ENCODE results near the gene IGFBP5. TPM values are rescaled to one million over a fixed set of nuclear protein-coding genes. Genes with fewer than 3 reads are reported as not detected.
A peak's percentile ranks its signal among the peaks of the same experiment; 100 is the strongest.

The IGFBP5 gene, protein sequence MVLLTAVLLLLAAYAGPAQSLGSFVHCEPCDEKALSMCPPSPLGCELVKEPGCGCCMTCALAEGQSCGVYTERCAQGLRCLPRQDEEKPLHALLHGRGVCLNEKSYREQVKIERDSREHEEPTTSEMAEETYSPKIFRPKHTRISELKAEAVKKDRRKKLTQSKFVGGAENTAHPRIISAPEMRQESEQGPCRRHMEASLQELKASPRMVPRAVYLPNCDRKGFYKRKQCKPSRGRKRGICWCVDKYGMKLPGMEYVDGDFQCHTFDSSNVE
- 1,000 to 10,000 TPM in 1 of 4 donors, 100 to 1,000 TPM in 3; 313 to 1,402 (median 682) TPM for total RNA-seq

DNA sequence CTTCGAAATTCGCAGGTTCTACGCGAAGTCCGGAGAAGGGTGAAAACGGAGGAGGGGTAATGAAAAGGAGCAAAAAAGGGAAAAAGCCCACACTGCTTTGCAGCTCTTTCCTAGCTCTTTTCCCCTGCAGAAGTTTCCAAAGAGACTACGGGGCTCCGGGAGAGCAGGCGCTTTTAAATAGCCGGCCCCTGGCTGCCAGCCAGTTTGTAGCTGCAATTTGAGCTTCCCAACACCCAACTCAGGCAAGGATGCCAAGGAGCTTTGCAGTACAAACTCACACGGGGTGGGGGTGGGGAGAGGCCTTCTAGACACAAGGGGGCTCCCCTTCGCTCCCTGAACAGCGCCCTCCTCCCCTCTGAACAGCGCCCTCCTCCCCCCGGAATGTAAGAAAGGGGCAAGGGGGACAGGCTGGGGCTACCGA, at the start of gene IGFBP5:
Gene IGFBP5, minus strand, starts transcription at position 149 of the 421 bp plus-strand sequence. CDS start 774 bp downstream, outside the sequence.
- peak within 1 kb of the TSS; percentile 92 to 97 (median 92) for H3K27ac ChIP-seq
- H3K9me3 ChIP-seq, result no peaks in the 10 kb centered on the region
- H3K27me3 ChIP-seq, result peaks cover 11% of the 10 kb centered on the region
- H3K4me3 ChIP-seq, result peak within 1 kb of the TSS; percentile 46 to 82
- no peaks in the 10 kb centered on the region for H3K36me3 ChIP-seq
- peak; percentile 22 for ATAC-seq
- TF ChIP-seq EP300 (IDR thresholded peaks at IDR 0.05), result no peak
- TF ChIP-seq POLR2A (IDR thresholded peaks at IDR 0.05), result peak; percentile 84 to 90
- TF ChIP-seq CTCF (IDR thresholded peaks at IDR 0.05), result peak in 3 of 4 experiments; percentile 26 to 49 (median 32)
- TF ChIP-seq POLR2AphosphoS5 (IDR thresholded peaks at IDR 0.05), result peak; percentile 98
- WGBS, 2 donors (ENCODE audit: low coverage in 1 of 2), result 0 to 1% methylated on average over 9 to 10 of the region's 16 CpGs
- peaks cover 3 to 83% (median 9%) of the 10 kb centered on the region in 3 donors for H3K4me1 ChIP-seq

- Histone ChIP-seq H3K27me3 (no peaks in the 10 kb centered on the region), H3K4me3 (no peak overlapping the region), H3K27ac (peak overlapping the region in 1 of 4 donors; percentile 18), H3K36me3 (no peaks in the 10 kb centered on the region), H3K9me3 (no peaks in the 10 kb centered on the region), H3K4me1 (peaks cover 11 to 48% (median 16%) of the 10 kb centered on the region in 3 donors)
- no peak for TF ChIP-seq EP300 (IDR thresholded peaks at IDR 0.05)
- no peak for TF ChIP-seq POLR2A (IDR thresholded peaks at IDR 0.05)
- no peak for ATAC-seq
- WGBS, 2 donors (ENCODE audit: low coverage in 1 of 2), result no CpG with 5 or more reads among the region's 1 CpG
These were observed 48.4 kb upstream of the IGFBP5 start for GRCh38 chr2:216743781-216744180.

DNA sequence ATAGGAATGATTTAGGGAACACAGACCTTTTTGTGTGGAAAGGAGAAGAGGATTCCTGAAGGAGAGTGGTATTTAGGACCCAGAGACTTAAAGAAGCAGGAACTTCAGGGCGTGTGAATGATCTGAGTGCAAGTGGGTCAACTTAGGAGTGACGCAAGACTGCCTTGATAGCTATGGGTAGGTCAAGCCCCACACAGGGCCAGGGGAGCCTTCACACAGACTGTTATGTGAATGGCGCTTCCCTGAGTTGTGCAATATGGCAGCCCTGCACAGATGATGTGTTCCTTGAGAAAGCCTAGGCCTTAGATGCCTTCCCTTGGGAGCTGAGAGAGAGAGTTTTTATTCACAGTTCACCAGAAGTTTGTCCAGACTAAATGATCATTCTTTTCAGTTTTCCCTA, 47.1 kb upstream of the IGFBP5 start:
- H3K27me3 ChIP-seq, result no peaks in the 10 kb centered on the region
- peak; percentile 35 for TF ChIP-seq POLR2AphosphoS5 (IDR thresholded peaks at IDR 0.05)
- TF ChIP-seq POLR2A (IDR thresholded peaks at IDR 0.05), result no peak
- H3K4me3 ChIP-seq, result no peak overlapping the region
- H3K4me1 ChIP-seq, result peaks cover 14 to 62% (median 16%) of the 10 kb centered on the region in 3 donors
- 82% methylated on average over 3 of the region's 3 CpGs; no CpG with 5 or more reads in 1 of the 2 donors for WGBS, 2 donors (ENCODE audit: low coverage in 1 of 2)
- ATAC-seq, result peak; percentile 84
- H3K27ac ChIP-seq, result peak overlapping the region in 3 of 4 donors; percentile 8 to 82 (median 36)
- no peaks in the 10 kb centered on the region for H3K9me3 ChIP-seq
- H3K36me3 ChIP-seq, result no peaks in the 10 kb centered on the region

DNA sequence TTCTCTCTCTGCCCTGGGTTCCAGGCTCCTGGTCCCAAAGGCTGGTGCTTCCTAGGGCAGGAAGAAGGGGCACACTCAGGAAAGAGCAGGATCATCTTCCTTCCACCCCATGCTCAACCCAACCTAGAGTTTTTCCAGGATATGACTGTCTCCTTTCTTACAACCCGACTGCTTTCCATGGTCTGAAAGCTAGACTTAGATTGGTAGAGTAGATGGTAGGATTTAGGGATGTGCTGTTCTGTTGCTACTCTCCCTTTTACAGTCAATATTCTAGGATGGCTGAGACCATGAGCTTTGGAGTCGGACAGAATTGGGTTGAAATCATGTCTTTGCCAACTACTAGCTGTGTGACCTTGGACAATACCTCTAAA, 45.9 kb upstream of the IGFBP5 start:
- 72 to 78% methylated on average over 2 of the region's 2 CpGs for WGBS, 2 donors (ENCODE audit: low coverage in 1 of 2)
- H3K4me3 ChIP-seq, result no peak overlapping the region
- no peaks in the 10 kb centered on the region for H3K36me3 ChIP-seq
- peak overlapping the region; percentile 20 to 82 (median 67) for H3K27ac ChIP-seq
- peaks cover 14 to 74% (median 16%) of the 10 kb centered on the region in 3 donors for H3K4me1 ChIP-seq
- no peaks in the 10 kb centered on the region for H3K9me3 ChIP-seq
- ATAC-seq, result peak; percentile 3
- TF ChIP-seq POLR2A (IDR thresholded peaks at IDR 0.05) (no peak), CTCF (IDR thresholded peaks at IDR 0.05) (no peak), EP300 (IDR thresholded peaks at IDR 0.05) (no peak), POLR2AphosphoS5 (IDR thresholded peaks at IDR 0.05) (no peak)
- H3K27me3 ChIP-seq, result no peaks in the 10 kb centered on the region

DNA sequence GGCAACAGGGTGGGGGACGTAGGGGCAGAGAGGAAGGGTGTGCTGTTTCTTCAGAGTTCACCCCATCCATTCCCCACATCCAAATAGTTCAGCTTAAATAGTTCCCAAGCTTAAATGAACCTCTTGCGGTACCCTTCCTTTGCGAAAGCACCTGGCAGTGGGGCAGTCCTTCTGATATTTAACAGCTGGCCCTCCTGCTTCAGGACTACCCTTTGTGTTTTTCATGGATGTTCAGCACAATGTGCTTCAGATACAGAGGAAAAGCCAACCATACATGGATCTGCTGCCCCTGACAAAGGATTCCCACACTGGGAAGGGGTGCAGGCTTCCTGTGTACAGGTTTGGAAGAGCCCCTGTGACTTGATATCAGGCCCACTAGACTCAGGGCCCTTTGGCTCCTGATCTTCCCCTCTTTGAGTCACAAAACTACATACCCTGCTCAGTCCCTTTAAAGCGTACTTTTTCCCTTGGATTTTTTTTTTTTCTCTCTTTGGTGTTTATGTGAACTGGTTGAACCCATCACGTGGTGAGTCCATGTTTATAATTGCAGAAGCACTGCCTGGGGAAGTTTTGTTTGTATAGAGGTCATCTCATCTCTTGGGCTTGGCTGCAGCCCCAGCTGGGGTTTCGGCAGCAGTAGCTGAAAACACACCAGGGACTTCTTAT, 45.3 kb upstream of the IGFBP5 start:
- H3K27ac ChIP-seq, result peak overlapping the region; percentile 71 to 82 (median 76)
- ATAC-seq, result peak; percentile 69
- H3K9me3 ChIP-seq, result no peaks in the 10 kb centered on the region
- no peaks in the 10 kb centered on the region for H3K36me3 ChIP-seq
- H3K27me3 ChIP-seq, result no peaks in the 10 kb centered on the region
- H3K4me3 ChIP-seq, result no peak overlapping the region
- 34 to 38% methylated on average over 5 of the region's 6 CpGs for WGBS, 2 donors (ENCODE audit: low coverage in 1 of 2)
- TF ChIP-seq EP300 (IDR thresholded peaks at IDR 0.05) (no peak), POLR2AphosphoS5 (IDR thresholded peaks at IDR 0.05) (peak; percentile 61)
- peaks cover 16 to 79% (median 16%) of the 10 kb centered on the region in 3 donors for H3K4me1 ChIP-seq

DNA sequence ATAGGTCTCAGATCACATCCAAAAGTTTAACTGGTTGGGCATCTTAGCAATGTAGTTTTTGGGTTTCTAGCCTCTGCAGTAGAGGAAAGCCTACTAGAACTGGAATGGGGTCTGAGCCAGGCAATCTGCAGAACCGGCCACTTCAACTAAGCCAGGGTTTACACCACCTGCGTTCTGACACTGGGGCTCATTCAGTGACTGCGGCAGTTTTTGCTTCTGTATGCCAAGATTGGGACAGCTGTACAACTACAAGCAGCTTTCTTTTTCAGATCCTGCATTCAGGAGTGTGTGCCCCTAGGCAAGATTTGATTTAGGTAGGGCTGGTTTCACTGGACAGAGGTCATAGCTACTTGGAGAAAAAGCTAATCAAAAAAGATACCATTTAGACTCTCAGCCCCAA, 43.7 kb upstream of the IGFBP5 start:
- H3K4me3 ChIP-seq, result no peak overlapping the region
- H3K36me3 ChIP-seq, result no peaks in the 10 kb centered on the region
- no peak for ATAC-seq
- 20% methylated on average over 1 of the region's 3 CpGs; no CpG with 5 or more reads in 1 of the 2 donors for WGBS, 2 donors (ENCODE audit: low coverage in 1 of 2)
- peak overlapping the region in 2 of 4 donors; percentile 71 to 82 for H3K27ac ChIP-seq
- no peaks in the 10 kb centered on the region for H3K9me3 ChIP-seq
- TF ChIP-seq CTCF (IDR thresholded peaks at IDR 0.05) (no peak), POLR2A (IDR thresholded peaks at IDR 0.05) (no peak), POLR2AphosphoS5 (IDR thresholded peaks at IDR 0.05) (no peak), EP300 (IDR thresholded peaks at IDR 0.05) (no peak)
- peaks cover 18 to 90% (median 21%) of the 10 kb centered on the region in 3 donors for H3K4me1 ChIP-seq
- H3K27me3 ChIP-seq, result no peaks in the 10 kb centered on the region

All from gastroesophageal sphincter (tissue), 4 donors.